ENCODE measurements around the gene TAL1.
"Not testable (repeated sequence)": the region's sequence is repeated elsewhere in the genome, so short reads cannot be mapped to it uniquely, and the experiment has no call there.

DNA sequence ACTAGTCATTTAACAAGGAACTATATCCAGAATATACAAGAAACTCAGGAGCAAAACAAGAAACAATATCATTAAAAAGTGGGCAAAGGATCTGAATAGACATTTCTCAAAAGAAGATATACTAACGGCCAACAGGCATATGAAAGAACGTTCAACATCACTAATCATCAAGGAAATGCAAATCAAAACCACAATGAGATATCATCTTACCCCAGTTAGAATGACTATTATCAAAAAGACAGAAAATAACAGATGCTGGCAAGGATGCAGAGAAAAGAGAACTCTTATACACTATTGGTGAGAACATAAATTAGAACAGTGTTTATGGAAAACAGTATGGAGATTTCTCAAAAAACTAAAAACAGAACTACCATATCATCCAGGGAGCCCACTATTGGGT lies 28.5 kb downstream of the TAL1 start:
- not testable (repeated sequence) for TF ChIP-seq EZH2 (IDR thresholded peaks at IDR 0.05; ENCODE audit: borderline replicate concordance, low read length); CTCF (IDR thresholded peaks at IDR 0.05; ENCODE audit: low read length)

Measured in OCI-LY1 (cell line).